ENCODE measurements around the gene RGS8. TPM values are rescaled to one million over a fixed set of nuclear protein-coding genes. Genes with fewer than 3 reads are reported as not detected.

Gene RGS8
- total RNA-seq, 4 donors from 2014 or later, result 2.2 TPM; not detected in 3

- in situ Hi-C loops (cut with MboI; ENCODE audit: low pct_ligation_motif_present in 1 of 4, low pct_unique_long_range_greater_than_20kb in 1 of 4, low sequenced_read_pairs in 3 of 4), result no loop called here
Measured at GRCh38 chr1:182635871-182636270, 48.5 kb downstream of the RGS8 start.

More at GRCh38 chr1:182635871-182636270, 48.5 kb downstream of the RGS8 start:
- Histone ChIP-seq H3K27me3 (no peaks in the 10 kb centered on the region), H3K27ac (no peak overlapping the region), H3K4me1 (peaks cover 0 to 8% (median 2%) of the 10 kb centered on the region in 4 donors), H3K4me3 (no peak overlapping the region), H3K36me3 (no peaks in the 10 kb centered on the region), H3K9me3 (no peaks in the 10 kb centered on the region)
- TF ChIP-seq POLR2AphosphoS5 (IDR thresholded peaks at IDR 0.05), result no peak
- no peak for TF ChIP-seq EP300 (IDR thresholded peaks at IDR 0.05; ENCODE audit: low read depth)
- no peak for TF ChIP-seq POLR2A (IDR thresholded peaks at IDR 0.05)
- TF ChIP-seq, protein P1, sequence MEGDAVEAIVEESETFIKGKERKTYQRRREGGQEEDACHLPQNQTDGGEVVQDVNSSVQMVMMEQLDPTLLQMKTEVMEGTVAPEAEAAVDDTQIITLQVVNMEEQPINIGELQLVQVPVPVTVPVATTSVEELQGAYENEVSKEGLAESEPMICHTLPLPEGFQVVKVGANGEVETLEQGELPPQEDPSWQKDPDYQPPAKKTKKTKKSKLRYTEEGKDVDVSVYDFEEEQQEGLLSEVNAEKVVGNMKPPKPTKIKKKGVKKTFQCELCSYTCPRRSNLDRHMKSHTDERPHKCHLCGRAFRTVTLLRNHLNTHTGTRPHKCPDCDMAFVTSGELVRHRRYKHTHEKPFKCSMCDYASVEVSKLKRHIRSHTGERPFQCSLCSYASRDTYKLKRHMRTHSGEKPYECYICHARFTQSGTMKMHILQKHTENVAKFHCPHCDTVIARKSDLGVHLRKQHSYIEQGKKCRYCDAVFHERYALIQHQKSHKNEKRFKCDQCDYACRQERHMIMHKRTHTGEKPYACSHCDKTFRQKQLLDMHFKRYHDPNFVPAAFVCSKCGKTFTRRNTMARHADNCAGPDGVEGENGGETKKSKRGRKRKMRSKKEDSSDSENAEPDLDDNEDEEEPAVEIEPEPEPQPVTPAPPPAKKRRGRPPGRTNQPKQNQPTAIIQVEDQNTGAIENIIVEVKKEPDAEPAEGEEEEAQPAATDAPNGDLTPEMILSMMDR (IDR thresholded peaks at IDR 0.05), result no peak
- intact Hi-C loops (cut with DNase I; ENCODE audit: low total_unique reads), result no loop called here
- no peak for DNase-seq
- WGBS, 2 donors (ENCODE audit: low coverage in 1 of 2), result 80 to 90% methylated on average over 1 to 2 of the region's 2 CpGs

Other genes starting within 250 kb of the RGS8 start
- gene RGSL1, start 234.4 kb downstream of the RGS8 start, total RNA-seq, result not detected
- gene RNASEL, start 95.3 kb downstream of the RGS8 start, total RNA-seq, result 10 to 100 TPM in 3 of 4 donors, 1 to 10 TPM in 1; 9.0 to 19.9 (median 15.4) TPM
- gene RGS16, start 80.2 kb downstream of the RGS8 start, total RNA-seq, result 1 to 10 TPM in 2 of 4 donors, under 1 TPM in 1, not detected in 1; 0.82 to 3.0 (median 1.7) TPM
- 10 to 100 TPM in 2 of 4 donors, 1 to 10 TPM in 1, not detected in 1; 9.6 to 94.5 (median 11.4) TPM for gene NPL, start 105.2 kb upstream of the RGS8 start, total RNA-seq
- gene DHX9, start 154.8 kb upstream of the RGS8 start, total RNA-seq, result 10 to 100 TPM; 29.5 to 84.0 (median 65.8) TPM